Lower leg skin (tissue), 3 donors: ENCODE measurements around the gene LYPD3.

Source experiments
- POLR2A ChIP-seq, 2 donors: fragments of 450-650 bp; IDR thresholded peaks; one replicate each; pipeline ENCODE4 v1.6.1; 2016 to 2017; ENCODE audit warnings: antibody characterized with exemption in 2 of 2, mild to moderate bottlenecking in 1 of 2, moderate library complexity in 1 of 2
- TF ChIP-seq, protein P1 (sequence below), 3 donors: fragments of 450-650 bp; IDR thresholded peaks; one replicate each; pipeline ENCODE4 v1.5.1; 2016; ENCODE audit warnings: antibody characterized with exemption in 3 of 3, mild to moderate bottlenecking in 3 of 3, moderate library complexity in 2 of 3

GRCh38 chr19:43439709-43440063, 25.7 kb downstream of the LYPD3 start:
- TF ChIP-seq, protein P1, sequence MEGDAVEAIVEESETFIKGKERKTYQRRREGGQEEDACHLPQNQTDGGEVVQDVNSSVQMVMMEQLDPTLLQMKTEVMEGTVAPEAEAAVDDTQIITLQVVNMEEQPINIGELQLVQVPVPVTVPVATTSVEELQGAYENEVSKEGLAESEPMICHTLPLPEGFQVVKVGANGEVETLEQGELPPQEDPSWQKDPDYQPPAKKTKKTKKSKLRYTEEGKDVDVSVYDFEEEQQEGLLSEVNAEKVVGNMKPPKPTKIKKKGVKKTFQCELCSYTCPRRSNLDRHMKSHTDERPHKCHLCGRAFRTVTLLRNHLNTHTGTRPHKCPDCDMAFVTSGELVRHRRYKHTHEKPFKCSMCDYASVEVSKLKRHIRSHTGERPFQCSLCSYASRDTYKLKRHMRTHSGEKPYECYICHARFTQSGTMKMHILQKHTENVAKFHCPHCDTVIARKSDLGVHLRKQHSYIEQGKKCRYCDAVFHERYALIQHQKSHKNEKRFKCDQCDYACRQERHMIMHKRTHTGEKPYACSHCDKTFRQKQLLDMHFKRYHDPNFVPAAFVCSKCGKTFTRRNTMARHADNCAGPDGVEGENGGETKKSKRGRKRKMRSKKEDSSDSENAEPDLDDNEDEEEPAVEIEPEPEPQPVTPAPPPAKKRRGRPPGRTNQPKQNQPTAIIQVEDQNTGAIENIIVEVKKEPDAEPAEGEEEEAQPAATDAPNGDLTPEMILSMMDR (IDR thresholded peaks at IDR 0.05): no peak
- TF ChIP-seq POLR2A (IDR thresholded peaks at IDR 0.05): no peak
